HEK293 (cell line): ENCODE measurements around the gene RAB17.
A peak's percentile ranks its signal among the peaks of the same experiment; 100 is the strongest.

Source experiments
- CTCF ChIA-PET: fragments of 350-600 bp; formaldehyde crosslinking; extraction: SDS; loops from one replicate; lab custom pipeline; 2021; ENCODE audit warnings: antibody characterized with exemption; lab: Yijun Ruan, JAX
- POLR2A ChIA-PET: fragments of 300-600 bp; formaldehyde crosslinking; extraction: SDS; loops from one replicate; lab custom pipeline; 2020; ENCODE audit warnings: antibody characterized with exemption, inconsistent platforms; lab: Yijun Ruan, JAX
- H3K27ac ChIP-seq: fragments of 200-500 bp; sonication (Bioruptor generic); 2 replicates; pipeline ENCODE4 v1.5.1; 2014; ENCODE audit warnings: low read depth, low read length, control low read depth, inconsistent platforms; ENCODE audit errors: extremely low read depth
- H3K36me3 ChIP-seq, 2 experiments: fragments of 200-500 bp in 1 of 2; sonication (Bioruptor generic) in 1 of 2; 1 replicate in 1 of 2; 2 replicates in 1 of 2; pipeline ENCODE4 v1.5.1; 2014 to 2017; ENCODE audit warnings: inconsistent platforms in 2 of 2, low read length in 2 of 2; ENCODE audit not compliant: control insufficient read depth in 2 of 2, insufficient read depth in 1 of 2
- H3K4me1 ChIP-seq: fragments of 200-500 bp; sonication (Bioruptor generic); 2 replicates; pipeline ENCODE4 v1.5.1; 2014; ENCODE audit warnings: mild to moderate bottlenecking, low read length, inconsistent platforms; ENCODE audit not compliant: control insufficient read depth, insufficient read depth
- H3K4me3 ChIP-seq: 2 replicates; pipeline ENCODE4 v1.5.1; 2011; ENCODE audit warnings: low read depth, mild to moderate bottlenecking, control low read depth, low read length, moderate library complexity
- H3K9me3 ChIP-seq: fragments of 200-500 bp; sonication (Bioruptor generic); 2 replicates; pipeline ENCODE4 v1.5.1; 2014; ENCODE audit warnings: low read depth, low read length, inconsistent platforms; ENCODE audit not compliant: control insufficient read depth, insufficient read depth
- BCL11A ChIP-seq: fragments of 450-650 bp; formaldehyde crosslinking; IDR thresholded peaks from 2 replicates; pipeline ENCODE4 v1.5.1; 2016; ENCODE audit warnings: low read depth, missing biosample characterization, missing genetic modification characterization
- BCL6B ChIP-seq: fragments of 450-650 bp; formaldehyde crosslinking; IDR thresholded peaks from 2 replicates; pipeline ENCODE4 v1.5.1; 2017; ENCODE audit warnings: missing biosample characterization, missing genetic modification characterization
- SP3 ChIP-seq: fragments of 450-650 bp; formaldehyde crosslinking; IDR thresholded peaks from 2 replicates; pipeline ENCODE4 v1.5.1; 2016; ENCODE audit warnings: missing biosample characterization, missing genetic modification characterization
- ZBTB21 ChIP-seq: fragments of 450-650 bp; formaldehyde crosslinking; IDR thresholded peaks from 2 replicates; pipeline ENCODE4 v1.5.1; 2017; ENCODE audit warnings: missing biosample characterization, missing genetic modification characterization
- ZBTB7A ChIP-seq: fragments of 450-650 bp; formaldehyde crosslinking; IDR thresholded peaks from 2 replicates; pipeline ENCODE4 v1.5.1; 2016; ENCODE audit warnings: low read depth, missing biosample characterization, missing genetic modification characterization
- ZFP37 ChIP-seq: fragments of 450-650 bp; formaldehyde crosslinking; IDR thresholded peaks from 2 replicates; pipeline ENCODE4 v1.5.1; 2016; ENCODE audit warnings: missing biosample characterization, missing genetic modification characterization
- ZNF155 ChIP-seq: fragments of 450-650 bp; formaldehyde crosslinking; IDR thresholded peaks from 2 replicates; pipeline ENCODE4 v1.5.1; 2016; ENCODE audit warnings: missing biosample characterization, missing genetic modification characterization
- ZNF214 ChIP-seq: fragments of 450-650 bp; formaldehyde crosslinking; IDR thresholded peaks from 2 replicates; pipeline ENCODE4 v1.5.1; 2017; ENCODE audit warnings: missing biosample characterization, mild to moderate bottlenecking, missing genetic modification characterization, borderline replicate concordance
- ZNF24 ChIP-seq: fragments of 450-650 bp; formaldehyde crosslinking; IDR thresholded peaks from 2 replicates; pipeline ENCODE4 v1.5.1; 2016; ENCODE audit warnings: missing biosample characterization, missing genetic modification characterization
- ZNF266 ChIP-seq: fragments of 450-650 bp; formaldehyde crosslinking; IDR thresholded peaks from 2 replicates; pipeline ENCODE4 v1.5.1; 2016; ENCODE audit warnings: missing biosample characterization, missing genetic modification characterization, low read depth
- ZNF280D ChIP-seq: fragments of 450-650 bp; formaldehyde crosslinking; IDR thresholded peaks from 2 replicates; pipeline ENCODE4 v1.5.1; 2016; ENCODE audit warnings: missing biosample characterization, missing genetic modification characterization
- ZNF394 ChIP-seq: fragments of 450-650 bp; formaldehyde crosslinking; IDR thresholded peaks from 2 replicates; pipeline ENCODE4 v1.5.1; 2016; ENCODE audit warnings: missing biosample characterization, missing genetic modification characterization, mild to moderate bottlenecking, moderate library complexity, borderline replicate concordance
- ZNF544 ChIP-seq: fragments of 450-650 bp; formaldehyde crosslinking; IDR thresholded peaks from 2 replicates; pipeline ENCODE4 v1.5.0; 2017; ENCODE audit warnings: missing biosample characterization, missing genetic modification characterization
- ZNF555 ChIP-seq: fragments of 450-650 bp; formaldehyde crosslinking; conservative IDR thresholded peaks from 2 replicates; pipeline ENCODE4 v1.5.1; 2017; ENCODE audit warnings: missing biosample characterization, mild to moderate bottlenecking, missing genetic modification characterization, inconsistent platforms
- ZNF558 ChIP-seq: fragments of 450-650 bp; formaldehyde crosslinking; IDR thresholded peaks from 2 replicates; pipeline ENCODE4 v1.5.1; 2016; ENCODE audit warnings: missing biosample characterization, missing genetic modification characterization
- ZNF585B ChIP-seq: fragments of 450-650 bp; formaldehyde crosslinking; IDR thresholded peaks from 2 replicates; pipeline ENCODE4 v1.5.1; 2016; ENCODE audit warnings: missing biosample characterization, missing genetic modification characterization
- ZNF596 ChIP-seq: fragments of 450-650 bp; IDR thresholded peaks from 2 replicates; pipeline ENCODE4 v1.5.0; 2018; ENCODE audit warnings: missing biosample characterization, mild to moderate bottlenecking, missing genetic modification characterization, moderate library complexity
- ZNF610 ChIP-seq: fragments of 450-650 bp; formaldehyde crosslinking; IDR thresholded peaks from 2 replicates; pipeline ENCODE4 v1.5.1; 2016; ENCODE audit warnings: missing biosample characterization, missing genetic modification characterization, borderline replicate concordance
- ZNF776 ChIP-seq: fragments of 450-650 bp; formaldehyde crosslinking; IDR thresholded peaks from 2 replicates; pipeline ENCODE4 v1.5.0; 2017; ENCODE audit warnings: missing biosample characterization, missing genetic modification characterization, borderline replicate concordance
- ZNF791 ChIP-seq: fragments of 450-650 bp; formaldehyde crosslinking; IDR thresholded peaks from 2 replicates; pipeline ENCODE4 v1.5.1; 2016; ENCODE audit warnings: missing biosample characterization, missing genetic modification characterization
- ZNF792 ChIP-seq: fragments of 450-650 bp; formaldehyde crosslinking; IDR thresholded peaks from 2 replicates; pipeline ENCODE4 v1.5.1; 2016; ENCODE audit warnings: missing biosample characterization, missing genetic modification characterization
- ZNF843 ChIP-seq: fragments of 450-650 bp; formaldehyde crosslinking; IDR thresholded peaks from 2 replicates; pipeline ENCODE4 v1.5.1; 2016; ENCODE audit warnings: missing biosample characterization, missing genetic modification characterization
- TF ChIP-seq, protein P1 (sequence below): fragments of 450-650 bp; formaldehyde crosslinking; IDR thresholded peaks from 2 replicates; pipeline ENCODE4 v1.5.1; 2016; ENCODE audit warnings: missing biosample characterization, missing genetic modification characterization
- TF ChIP-seq, protein P2 (sequence below): fragments of 450-650 bp; formaldehyde crosslinking; IDR thresholded peaks from 2 replicates; pipeline ENCODE4 v1.5.1; 2016; ENCODE audit warnings: missing biosample characterization, missing genetic modification characterization

Gene RAB17

GRCh38 chr2:237639052-237639835, 48.7 kb upstream of the RAB17 start:
- TF ChIP-seq ZNF843 (tag by site-specific recombination) (no peak), ZFP37 (tag by site-specific recombination) (no peak), ZBTB7A (tag by site-specific recombination) (no peak), ZNF266 (no peak), BCL6B (tag by site-specific recombination) (no peak), ZNF214 (tag by site-specific recombination) (no peak), BCL11A (tag by site-specific recombination) (no peak), ZNF792 (tag by site-specific recombination) (no peak), ZNF596 (tag by site-specific recombination) (no peak)
- TF ChIP-seq, protein P1, sequence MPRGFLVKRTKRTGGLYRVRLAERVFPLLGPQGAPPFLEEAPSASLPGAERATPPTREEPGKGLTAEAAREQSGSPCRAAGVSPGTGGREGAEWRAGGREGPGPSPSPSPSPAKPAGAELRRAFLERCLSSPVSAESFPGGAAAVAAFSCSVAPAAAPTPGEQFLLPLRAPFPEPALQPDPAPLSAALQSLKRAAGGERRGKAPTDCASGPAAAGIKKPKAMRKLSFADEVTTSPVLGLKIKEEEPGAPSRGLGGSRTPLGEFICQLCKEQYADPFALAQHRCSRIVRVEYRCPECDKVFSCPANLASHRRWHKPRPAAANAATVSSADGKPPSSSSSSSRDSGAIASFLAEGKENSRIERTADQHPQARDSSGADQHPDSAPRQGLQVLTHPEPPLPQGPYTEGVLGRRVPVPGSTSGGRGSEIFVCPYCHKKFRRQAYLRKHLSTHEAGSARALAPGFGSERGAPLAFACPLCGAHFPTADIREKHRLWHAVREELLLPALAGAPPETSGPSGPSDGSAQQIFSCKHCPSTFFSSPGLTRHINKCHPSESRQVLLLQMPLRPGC (tag by site-specific recombination): no peak
- Histone ChIP-seq H3K27ac (no peak overlapping the region), H3K4me1 (0 out of 2 replicates have a peak, but pooled peaks cover 4% of the 10 kb centered on the region), H3K9me3 (no peaks in the 10 kb centered on the region), H3K36me3 (peaks cover 0 to 15% of the 10 kb centered on the region in 2 experiments; a peak in 1 of 3 replicates), H3K4me3 (no peak overlapping the region)
- POLR2A ChIA-PET: interaction anchor here (0.6 kb wide), 1 partner anchor 410 kb away, joined by 3 read pairs; no protein-coding TSS in a partner anchor
- CTCF ChIA-PET: interaction anchor here (0.6 to 1.6 kb wide), 3 partner anchors 33 to 106 kb away, joined by 3 to 6 read pairs (median 4); no protein-coding TSS in a partner anchor

DNA sequence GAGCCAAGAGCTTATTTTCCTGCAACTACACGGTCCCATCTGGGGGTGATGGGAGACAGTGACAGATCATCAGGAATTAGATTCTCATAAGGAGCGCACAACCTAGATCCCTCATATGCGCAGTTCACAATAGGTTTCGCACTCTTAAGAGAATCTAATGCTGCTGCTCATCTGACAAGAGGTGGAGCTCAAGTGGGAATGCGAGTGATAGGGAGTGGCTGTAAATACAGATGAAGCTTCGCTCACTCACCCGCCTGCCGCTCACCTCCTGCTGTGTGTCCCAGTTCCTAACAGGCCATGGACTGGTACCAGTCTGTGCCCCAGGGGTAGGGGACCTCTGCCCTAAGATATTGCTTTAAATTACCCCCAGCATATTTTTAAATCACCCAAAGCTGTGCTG, 47.6 kb upstream of the RAB17 start:
- H3K36me3 ChIP-seq: peaks cover 0 to 20% of the 10 kb centered on the region in 2 experiments; a peak in 1 of 3 replicates

DNA sequence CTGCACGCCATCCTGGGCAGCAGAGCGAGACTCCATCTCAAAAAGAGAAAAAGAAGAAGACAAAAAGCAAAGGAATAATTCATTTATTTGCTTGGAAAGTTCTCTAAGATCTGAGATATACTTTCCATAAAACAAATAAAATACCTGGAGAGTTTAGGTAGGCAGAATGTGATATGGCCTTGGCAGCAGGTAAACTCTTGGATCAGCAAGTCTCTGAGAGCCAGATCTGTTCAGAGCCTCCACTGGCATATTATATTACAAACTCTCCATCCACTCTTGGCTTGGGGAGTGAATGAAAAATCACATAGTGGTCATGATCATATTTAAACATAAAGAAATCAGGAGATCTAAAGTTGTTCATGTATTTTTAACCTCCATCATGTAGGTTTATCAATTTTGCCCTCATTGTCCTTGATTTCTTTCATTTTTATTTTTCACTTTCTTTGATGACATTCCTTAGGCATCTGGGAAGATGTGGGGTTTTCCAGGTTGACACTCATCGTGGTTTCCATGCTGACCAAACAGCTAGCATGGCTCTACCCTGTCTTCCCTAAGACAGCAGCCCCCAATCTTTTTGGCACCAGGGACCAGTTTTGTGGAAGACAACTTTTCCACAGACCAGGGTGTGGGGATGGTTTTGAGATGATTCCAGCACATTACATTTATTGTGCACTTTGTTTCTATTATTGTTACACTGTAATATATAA, 47.0 kb upstream of the RAB17 start:
- Histone ChIP-seq H3K36me3 (peaks cover 0 to 26% of the 10 kb centered on the region in 2 experiments; a peak in 1 of 3 replicates), H3K4me3 (no peak overlapping the region), H3K27ac (no peak overlapping the region), H3K4me1 (0 out of 2 replicates have a peak, but pooled peaks cover 4% of the 10 kb centered on the region), H3K9me3 (no peaks in the 10 kb centered on the region)
- ChIA-PET POLR2A (no interaction called here), CTCF (interaction anchor here (0.6 to 1.6 kb wide), 3 partner anchors 107 to 604 kb away, joined by 3 to 6 read pairs (median 4); no protein-coding TSS in a partner anchor)
- TF ChIP-seq ZNF585B (tag by site-specific recombination): no peak
- TF ChIP-seq ZBTB21: no peak
- no peak for TF ChIP-seq ZNF791 (tag by site-specific recombination)
- TF ChIP-seq ZNF24 (tag by site-specific recombination): no peak
- TF ChIP-seq ZNF555: no peak
- TF ChIP-seq ZNF394: no peak
- TF ChIP-seq ZNF280D (tag by site-specific recombination): no peak
- no peak for TF ChIP-seq ZNF544 (tag by site-specific recombination)

More for the DNA sequence above, 47.6 kb upstream of the RAB17 start:
- TF ChIP-seq ZNF155 (tag by site-specific recombination): no peak
- peak; percentile 76; the same call in 1 of the 2 replicates for TF ChIP-seq ZNF610 (tag by site-specific recombination)
- TF ChIP-seq SP3 (tag by site-specific recombination): no peak
- TF ChIP-seq, protein P2, sequence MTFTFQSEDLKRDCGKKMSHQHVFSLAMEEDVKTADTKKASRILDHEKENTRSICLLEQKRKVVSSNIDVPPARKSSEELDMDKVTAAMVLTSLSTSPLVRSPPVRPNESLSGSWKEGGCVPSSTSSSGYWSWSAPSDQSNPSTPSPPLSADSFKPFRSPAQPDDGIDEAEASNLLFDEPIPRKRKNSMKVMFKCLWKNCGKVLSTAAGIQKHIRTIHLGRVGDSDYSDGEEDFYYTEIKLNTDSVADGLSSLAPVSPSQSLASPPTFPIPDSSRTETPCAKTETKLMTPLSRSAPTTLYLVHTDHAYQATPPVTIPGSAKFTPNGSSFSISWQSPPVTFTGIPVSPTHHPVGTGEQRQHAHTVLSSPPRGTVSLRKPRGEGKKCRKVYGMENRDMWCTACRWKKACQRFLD: no peak
- TF ChIP-seq ZNF776 (tag by site-specific recombination): no peak
- no peak for TF ChIP-seq ZNF558 (tag by site-specific recombination)
- POLR2A ChIA-PET: no interaction called here
- H3K4me1 ChIP-seq: 0 out of 2 replicates have a peak, but pooled peaks cover 4% of the 10 kb centered on the region
- H3K27ac ChIP-seq: no peak overlapping the region
- H3K9me3 ChIP-seq: no peaks in the 10 kb centered on the region
- H3K4me3 ChIP-seq: no peak overlapping the region
- CTCF ChIA-PET: interaction anchor here (0.6 to 1.6 kb wide), 3 partner anchors 107 to 603 kb away, joined by 3 to 6 read pairs (median 4); no protein-coding TSS in a partner anchor
